Trophoblast cell (in vitro differentiated cells and primary cell): ENCODE results near the gene KLHL42. TPM values are rescaled to one million over a fixed set of nuclear protein-coding genes. Genes with fewer than 3 reads are reported as not detected.

Experiments
- DNase-seq, 2 donors: peaks; one replicate each; pipeline ENCODE4 v3.0.0-alpha.2; 2016
- H2AFZ ChIP-seq: 2 replicates; pipeline ENCODE4 v1.6.1; 2013; ENCODE audit warnings: low read length, moderate library complexity, mild to moderate bottlenecking; ENCODE audit not compliant: insufficient read depth, poor library complexity
- H2AK5ac ChIP-seq: 2 replicates; pipeline ENCODE4 v1.6.1; 2013; ENCODE audit warnings: mild to moderate bottlenecking, low read length
- H2BK120ac ChIP-seq: 2 replicates; pipeline ENCODE4 v1.6.1; 2013; ENCODE audit warnings: low read length, mild to moderate bottlenecking, moderate library complexity; ENCODE audit not compliant: insufficient read depth, poor library complexity
- H2BK12ac ChIP-seq: 2 replicates; pipeline ENCODE4 v1.6.1; 2013; ENCODE audit warnings: mild to moderate bottlenecking, low read length, moderate library complexity
- H2BK5ac ChIP-seq: 2 replicates; pipeline ENCODE4 v1.6.1; 2013; ENCODE audit warnings: low read length, low read depth, moderate library complexity, mild to moderate bottlenecking; ENCODE audit not compliant: poor library complexity
- H3K14ac ChIP-seq: 2 replicates; pipeline ENCODE4 v1.6.1; 2013; ENCODE audit warnings: mild to moderate bottlenecking, low read length
- H3K18ac ChIP-seq: 2 replicates; pipeline ENCODE4 v1.6.1; 2013; ENCODE audit warnings: mild to moderate bottlenecking, low read length
- H3K23ac ChIP-seq: 2 replicates; pipeline ENCODE4 v1.6.1; 2013; ENCODE audit warnings: low read length
- H3K27ac ChIP-seq: 2 replicates; pipeline ENCODE4 v1.5.1; 2013; ENCODE audit warnings: low read depth, mild to moderate bottlenecking, inconsistent platforms, low read length, moderate library complexity
- H3K27me3 ChIP-seq: 2 replicates; pipeline ENCODE4 v1.6.1; 2013; ENCODE audit warnings: inconsistent platforms, mild to moderate bottlenecking, low read length, moderate library complexity; ENCODE audit not compliant: insufficient read depth
- H3K36me3 ChIP-seq, 2 experiments: 1 replicate in 1 of 2; 2 replicates in 1 of 2; pipeline ENCODE4 v1.6.1; 2013; ENCODE audit warnings: low read length in 2 of 2, mild to moderate bottlenecking in 2 of 2, moderate library complexity in 1 of 2; ENCODE audit not compliant: insufficient read depth in 2 of 2, control insufficient read depth in 1 of 2
- H3K4ac ChIP-seq: 2 replicates; pipeline ENCODE4 v1.6.1; 2013; ENCODE audit warnings: low read depth, mild to moderate bottlenecking, low read length, moderate library complexity
- H3K4me1 ChIP-seq, 2 experiments: 1 replicate in 1 of 2; 2 replicates in 1 of 2; pipeline ENCODE4 v1.6.1; 2013; ENCODE audit warnings: low read length in 2 of 2, mild to moderate bottlenecking in 2 of 2, moderate library complexity in 1 of 2; ENCODE audit not compliant: insufficient read depth in 2 of 2, control insufficient read depth in 1 of 2
- H3K4me2 ChIP-seq: 2 replicates; pipeline ENCODE4 v1.6.1; 2013; ENCODE audit warnings: inconsistent platforms, mild to moderate bottlenecking, low read length, moderate library complexity
- H3K4me3 ChIP-seq: 2 replicates; pipeline ENCODE4 v1.5.1; 2013; ENCODE audit warnings: mild to moderate bottlenecking, low read depth, low read length, inconsistent platforms
- H3K79me1 ChIP-seq: one replicate; pipeline ENCODE4 v1.6.1; 2013; ENCODE audit warnings: low read length
- H3K79me2 ChIP-seq: 2 replicates; pipeline ENCODE4 v1.6.1; 2013; ENCODE audit warnings: low read length, mild to moderate bottlenecking; ENCODE audit not compliant: control insufficient read depth, insufficient read depth, poor library complexity
- H3K9ac ChIP-seq: 2 replicates; pipeline ENCODE4 v1.6.1; 2013; ENCODE audit warnings: mild to moderate bottlenecking, low read length
- H3K9me3 ChIP-seq: 2 replicates; pipeline ENCODE4 v1.6.1; 2013; ENCODE audit warnings: low read depth, mild to moderate bottlenecking, control low read depth, inconsistent platforms, low read length; ENCODE audit not compliant: insufficient read depth
- H4K12ac ChIP-seq: 2 replicates; pipeline ENCODE4 v1.6.1; 2013; ENCODE audit warnings: low read depth, mild to moderate bottlenecking, low read length, moderate library complexity
- H4K8ac ChIP-seq: 2 replicates; pipeline ENCODE4 v1.6.1; 2013; ENCODE audit warnings: low read depth, mild to moderate bottlenecking, low read length, moderate library complexity
- H4K91ac ChIP-seq: one replicate; pipeline ENCODE4 v1.6.1; 2013; ENCODE audit warnings: low read depth, mild to moderate bottlenecking, low read length, moderate library complexity
- WGBS: extraction: QIAGEN DNeasy Blood & Tissue Kit; methylation state at CpG from one replicate; pipeline ENCODE4 v1.1.7; 2013; ENCODE audit warnings: missing lambda C conversion rate; ENCODE audit not compliant: insufficient read length, insufficient coverage; ENCODE audit errors: extremely low coverage; 5-methylcytosine and 5-hydroxymethylcytosine counted together
- polyA plus RNA-seq: library from polyadenylated mRNA; stranded (reverse); fragments of 200-250 nt; gene quantifications from 2 replicates; pipeline ENCODE4 v1.2.3, GENCODE V29; 2013

The KLHL42 gene, protein sequence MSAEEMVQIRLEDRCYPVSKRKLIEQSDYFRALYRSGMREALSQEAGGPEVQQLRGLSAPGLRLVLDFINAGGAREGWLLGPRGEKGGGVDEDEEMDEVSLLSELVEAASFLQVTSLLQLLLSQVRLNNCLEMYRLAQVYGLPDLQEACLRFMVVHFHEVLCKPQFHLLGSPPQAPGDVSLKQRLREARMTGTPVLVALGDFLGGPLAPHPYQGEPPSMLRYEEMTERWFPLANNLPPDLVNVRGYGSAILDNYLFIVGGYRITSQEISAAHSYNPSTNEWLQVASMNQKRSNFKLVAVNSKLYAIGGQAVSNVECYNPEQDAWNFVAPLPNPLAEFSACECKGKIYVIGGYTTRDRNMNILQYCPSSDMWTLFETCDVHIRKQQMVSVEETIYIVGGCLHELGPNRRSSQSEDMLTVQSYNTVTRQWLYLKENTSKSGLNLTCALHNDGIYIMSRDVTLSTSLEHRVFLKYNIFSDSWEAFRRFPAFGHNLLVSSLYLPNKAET
- 13.1 TPM in 2 replicates for polyA plus RNA-seq

DNA sequence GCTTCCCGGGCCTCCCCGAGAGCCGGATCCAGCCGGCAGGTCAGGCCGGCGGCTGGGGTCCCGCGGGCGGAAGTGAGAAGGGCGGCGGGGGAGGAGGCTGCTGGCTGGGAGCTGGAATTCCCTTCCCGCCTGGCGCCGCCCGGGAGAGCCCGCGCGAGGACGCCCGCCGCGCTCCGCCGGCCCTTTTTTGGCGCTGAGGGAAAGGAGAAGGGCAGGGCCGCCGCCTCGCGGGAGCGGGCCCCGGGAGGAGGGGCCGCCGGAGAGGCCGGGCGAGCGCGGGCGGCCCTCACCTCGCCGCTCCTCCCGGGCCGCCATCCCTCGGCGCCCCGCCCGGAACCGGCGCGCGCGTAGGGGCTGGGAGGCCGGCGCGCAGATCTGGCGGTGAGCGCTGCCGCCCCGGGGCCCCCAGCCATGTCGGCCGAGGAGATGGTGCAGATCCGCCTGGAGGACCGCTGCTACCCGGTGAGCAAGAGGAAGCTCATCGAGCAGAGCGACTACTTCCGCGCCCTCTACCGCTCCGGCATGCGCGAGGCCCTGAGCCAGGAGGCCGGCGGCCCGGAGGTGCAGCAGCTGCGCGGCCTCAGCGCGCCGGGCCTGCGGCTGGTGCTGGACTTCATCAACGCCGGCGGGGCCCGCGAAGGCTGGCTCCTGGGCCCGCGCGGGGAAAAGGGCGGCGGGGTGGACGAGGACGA lies at the start of gene KLHL42, which contains the start of gene MANSC4:
TSS of gene KLHL42 (plus strand) at position 314 of the 692 bp plus-strand sequence. CDS start at position 412, 98 bp downstream.
TSS of gene MANSC4 (minus strand) at position 317 of the 692 bp plus-strand sequence. CDS start 8,960 bp downstream, outside the sequence.
- WGBS: no CpG with 5 or more reads among the region's 92 CpGs
- Histone ChIP-seq H3K4me2 (peak within 1 kb of the TSS; percentile 71), H3K36me3 (peaks cover 0 to 2% of the 10 kb centered on the region in 2 experiments), H3K79me1 (peaks cover 15% of the 10 kb centered on the region), H2BK5ac (peak within 1 kb of the TSS; percentile 64), H3K27ac (peak within 1 kb of the TSS; percentile 98), H3K4ac (peak within 1 kb of the TSS; percentile 57), H3K9me3 (no peaks in the 10 kb centered on the region), H2AFZ (peak within 1 kb of the TSS; percentile 92), H3K4me3 (peak within 1 kb of the TSS; percentile 88), H2BK120ac (peak within 1 kb of the TSS; percentile 80), H4K91ac (peak within 1 kb of the TSS; percentile 93), H3K18ac (peak within 1 kb of the TSS; percentile 64), H3K79me2 (peaks cover 11% of the 10 kb centered on the region), H4K12ac (peak within 1 kb of the TSS; percentile 94), H3K14ac (peak within 1 kb of the TSS; percentile 93), H4K8ac (peak within 1 kb of the TSS; percentile 98), H3K9ac (peak within 1 kb of the TSS; percentile 87), H2BK12ac (peak within 1 kb of the TSS; percentile 20), H3K23ac (peak within 1 kb of the TSS; percentile 23), H3K27me3 (no peaks in the 10 kb centered on the region), H3K4me1 (peaks cover 6 to 19% of the 10 kb centered on the region in 2 experiments), H2AK5ac (peak within 1 kb of the TSS; percentile 65)
- DNase-seq: peak; percentile 49 to 76

DNA sequence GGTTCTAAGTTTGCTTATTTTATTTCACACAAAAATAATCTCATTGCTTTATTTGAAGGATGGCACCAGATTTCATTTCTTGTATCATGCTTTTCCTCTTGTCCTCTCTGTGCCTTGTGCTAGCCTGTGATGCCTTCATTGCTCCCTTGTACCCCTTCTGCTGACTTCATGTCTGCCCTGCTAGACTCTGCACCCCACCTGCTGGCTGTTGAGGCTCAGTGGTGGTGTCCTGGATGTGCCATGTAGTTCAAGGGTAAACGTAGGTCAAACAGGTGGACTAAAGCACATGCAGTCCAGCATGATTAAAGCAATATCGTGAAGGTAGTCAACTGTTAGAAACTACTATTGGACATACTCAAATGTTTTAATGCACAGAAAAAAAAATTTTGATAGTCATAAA lies 47.8 kb upstream of the KLHL42 start:
- Histone ChIP-seq H3K18ac (no peak overlapping the region), H4K12ac (no peak overlapping the region), H3K27me3 (no peaks in the 10 kb centered on the region), H2BK120ac (no peak overlapping the region), H3K14ac (no peak overlapping the region), H4K91ac (no peak overlapping the region), H3K79me2 (no peaks in the 10 kb centered on the region), H2BK5ac (no peak overlapping the region), H2AFZ (no peak overlapping the region), H3K9ac (no peak overlapping the region), H3K4me3 (no peak overlapping the region), H3K36me3 (peaks cover 7 to 9% of the 10 kb centered on the region in 2 experiments), H3K79me1 (no peaks in the 10 kb centered on the region), H3K4ac (no peak overlapping the region), H4K8ac (no peak overlapping the region), H3K27ac (no peak overlapping the region), H3K4me1 (no peaks in the 10 kb centered on the region), H2AK5ac (no peak overlapping the region), H3K23ac (no peak overlapping the region), H3K9me3 (no peaks in the 10 kb centered on the region), H3K4me2 (no peak overlapping the region), H2BK12ac (no peak overlapping the region)
- no CpG with 5 or more reads among the region's 2 CpGs for WGBS
- DNase-seq: no peak

DNA sequence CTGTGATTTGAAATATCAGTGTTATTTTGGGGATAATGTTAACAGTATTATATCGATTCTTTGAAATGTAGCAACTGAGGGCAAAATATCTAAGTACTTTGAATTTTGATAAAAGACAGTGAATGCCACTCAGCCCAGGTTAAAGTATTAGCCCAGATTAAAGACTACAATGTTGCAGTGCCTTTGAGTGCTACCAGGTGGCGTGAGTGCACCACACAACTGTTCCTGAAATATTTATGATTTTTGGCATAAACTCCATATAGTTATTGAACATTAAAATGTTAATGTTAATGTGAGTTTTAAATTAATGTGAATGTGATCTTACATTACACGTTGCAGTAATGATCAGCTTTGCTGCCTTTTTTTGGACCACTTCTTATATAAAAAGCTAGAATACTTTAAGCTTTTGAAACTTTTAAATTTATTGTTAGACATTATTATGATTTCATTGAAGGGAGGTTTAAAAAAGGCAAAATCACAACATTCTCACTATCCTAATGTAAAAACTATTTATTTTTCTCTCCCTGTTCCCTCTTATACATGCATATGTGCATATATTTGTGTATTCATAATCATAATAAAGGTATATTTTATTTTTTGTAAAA lies 46.9 kb upstream of the KLHL42 start:
- H3K36me3 ChIP-seq: peaks cover 7 to 9% of the 10 kb centered on the region in 2 experiments
- H2BK5ac ChIP-seq: no peak overlapping the region
- no peak overlapping the region for H4K12ac ChIP-seq
- DNase-seq: peak; percentile 17 to 77
- H3K23ac ChIP-seq: no peak overlapping the region
- no peak overlapping the region for H2AFZ ChIP-seq
- H3K9me3 ChIP-seq: no peaks in the 10 kb centered on the region
- no peak overlapping the region for H2AK5ac ChIP-seq
- no peak overlapping the region for H3K14ac ChIP-seq
- no CpG with 5 or more reads among the region's 3 CpGs for WGBS
- H3K9ac ChIP-seq: no peak overlapping the region
- no peak overlapping the region for H2BK12ac ChIP-seq
- H3K79me2 ChIP-seq: no peaks in the 10 kb centered on the region
- H4K91ac ChIP-seq: no peak overlapping the region
- no peak overlapping the region for H2BK120ac ChIP-seq
- H3K18ac ChIP-seq: no peak overlapping the region
- H3K27me3 ChIP-seq: no peaks in the 10 kb centered on the region
- no peaks in the 10 kb centered on the region for H3K4me1 ChIP-seq
- no peak overlapping the region for H3K4me2 ChIP-seq
- H3K4ac ChIP-seq: no peak overlapping the region
- no peak overlapping the region for H3K27ac ChIP-seq
- no peak overlapping the region for H4K8ac ChIP-seq
- H3K79me1 ChIP-seq: no peaks in the 10 kb centered on the region
- H3K4me3 ChIP-seq: no peak overlapping the region

DNA sequence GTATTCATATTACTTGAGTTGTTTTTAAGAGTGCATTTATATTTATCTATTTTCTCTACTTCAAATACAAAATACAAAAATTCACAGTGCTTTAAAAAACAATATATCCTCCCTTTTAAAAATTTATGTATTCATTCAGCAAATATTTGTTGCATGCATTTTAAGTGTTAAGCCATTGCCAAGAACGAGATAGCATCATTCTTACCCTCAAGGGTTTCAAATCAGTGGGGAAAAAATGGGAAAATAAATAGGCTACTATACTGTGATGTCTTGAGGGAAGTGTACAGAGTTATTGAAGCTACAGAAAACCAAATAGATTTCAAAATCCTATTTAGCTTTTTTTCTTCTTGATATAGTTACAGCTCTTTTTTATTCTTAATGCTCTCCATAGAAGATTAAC lies 46.2 kb upstream of the KLHL42 start:
- WGBS: no CpG with 5 or more reads among the region's 1 CpG
- no peak overlapping the region for H3K14ac ChIP-seq
- H3K27ac ChIP-seq: no peak overlapping the region
- H2AFZ ChIP-seq: no peak overlapping the region
- H4K91ac ChIP-seq: no peak overlapping the region
- no peak overlapping the region for H3K18ac ChIP-seq
- peak; percentile 4 to 85 for DNase-seq
- no peak overlapping the region for H3K4ac ChIP-seq
- H3K4me3 ChIP-seq: no peak overlapping the region
- peaks cover 7 to 9% of the 10 kb centered on the region in 2 experiments for H3K36me3 ChIP-seq
- H2BK5ac ChIP-seq: no peak overlapping the region
- no peaks in the 10 kb centered on the region for H3K4me1 ChIP-seq
- H3K9me3 ChIP-seq: no peaks in the 10 kb centered on the region
- no peak overlapping the region for H3K9ac ChIP-seq
- H4K12ac ChIP-seq: no peak overlapping the region
- no peaks in the 10 kb centered on the region for H3K79me1 ChIP-seq
- H2BK120ac ChIP-seq: no peak overlapping the region
- no peaks in the 10 kb centered on the region for H3K27me3 ChIP-seq
- no peak overlapping the region for H2AK5ac ChIP-seq
- H3K4me2 ChIP-seq: no peak overlapping the region
- H3K23ac ChIP-seq: no peak overlapping the region
- no peak overlapping the region for H4K8ac ChIP-seq
- no peak overlapping the region for H2BK12ac ChIP-seq
- H3K79me2 ChIP-seq: no peaks in the 10 kb centered on the region
